ENCODE data around the gene SHC2.

SHC2 gene

GRCh38 chr19:460877-461720 lies at the start of gene SHC2:
Gene SHC2, minus strand, starts transcription at chr19:461033. Its CDS starts 37 bp downstream, at chr19:460996.
- peak; percentile 20 for DNase-seq

- no peak for DNase-seq
These were observed 47.6 kb upstream of the SHC2 start for GRCh38 chr19:508204-509150.

GRCh38 chr19:507286-508203 lies 46.7 kb upstream of the SHC2 start, which contains the start of gene TPGS1:
Gene TPGS1, plus strand, starts transcription at chr19:507497. Its CDS starts 10 bp downstream, at chr19:507507.
- DNase-seq, result peak; percentile 72

- DNase-seq, result peak; percentile 100
These were observed 45.8 kb upstream of the SHC2 start for GRCh38 chr19:506404-507285.

GRCh38 chr19:504616-505015 lies 43.8 kb upstream of the SHC2 start:
- DNase-seq, result no peak

GRCh38 chr19:501646-502045 lies 40.8 kb upstream of the SHC2 start:
- no peak for DNase-seq

- no peak for DNase-seq
These were observed 38.3 kb upstream of the SHC2 start for GRCh38 chr19:498977-499623.

- no peak for DNase-seq
These were observed 37.7 kb upstream of the SHC2 start for GRCh38 chr19:498511-498891.

GRCh38 chr19:497869-498510 lies 37.2 kb upstream of the SHC2 start:
- DNase-seq, result no peak

GRCh38 chr19:497491-497868 lies 36.6 kb upstream of the SHC2 start:
- no peak for DNase-seq

- no peak for DNase-seq
These were observed 36.2 kb upstream of the SHC2 start for GRCh38 chr19:496986-497385.

- DNase-seq, result no peak
These were observed 35.4 kb upstream of the SHC2 start, which contains the start of gene MADCAM1 for GRCh38 chr19:496112-496665. Gene MADCAM1, plus strand, starts transcription at chr19:496486. Its CDS starts 14 bp downstream, at chr19:496500.

- no peak for DNase-seq
These were observed 34.7 kb upstream of the SHC2 start for GRCh38 chr19:495402-496111.

- no peak for DNase-seq
These were observed 34.2 kb upstream of the SHC2 start for GRCh38 chr19:495081-495401.

GRCh38 chr19:494171-495080 lies 33.6 kb upstream of the SHC2 start:
- no peak for DNase-seq

GRCh38 chr19:493391-494170 lies 32.7 kb upstream of the SHC2 start:
- DNase-seq, result no peak

GRCh38 chr19:492091-492531 lies 31.3 kb upstream of the SHC2 start:
- no peak for DNase-seq

Data from COR-L47 (cell line).